HL-60 (cell line): ENCODE data around the gene HOXC5.

ENCODE experiments used
- GABPA ChIP-seq: IDR thresholded peaks from 2 replicates; pipeline ENCODE4 v1.6.1; 2012; ENCODE audit warnings: low read depth
- POLR2AphosphoS5 ChIP-seq: IDR thresholded peaks from 2 replicates; pipeline ENCODE4 v1.6.1; 2012; ENCODE audit warnings: low read depth
- SPI1 ChIP-seq: IDR thresholded peaks from 2 replicates; pipeline ENCODE4 v1.6.1; 2012; ENCODE audit warnings: low read depth, mild to moderate bottlenecking, borderline replicate concordance
- TF ChIP-seq, protein P1 (sequence below): IDR thresholded peaks from one replicate; pipeline ENCODE4 v1.5.1; 2011; ENCODE audit warnings: low read length, control low read depth, inconsistent platforms; ENCODE audit not compliant: insufficient read depth
- TF ChIP-seq, protein P2 (sequence below): IDR thresholded peaks from 2 replicates; pipeline ENCODE4 v1.6.1; 2012; ENCODE audit warnings: low read depth; ENCODE audit not compliant: insufficient replicate concordance

- TF ChIP-seq POLR2AphosphoS5 (no peak), GABPA (no peak), SPI1 (no peak)
- TF ChIP-seq, protein P1, sequence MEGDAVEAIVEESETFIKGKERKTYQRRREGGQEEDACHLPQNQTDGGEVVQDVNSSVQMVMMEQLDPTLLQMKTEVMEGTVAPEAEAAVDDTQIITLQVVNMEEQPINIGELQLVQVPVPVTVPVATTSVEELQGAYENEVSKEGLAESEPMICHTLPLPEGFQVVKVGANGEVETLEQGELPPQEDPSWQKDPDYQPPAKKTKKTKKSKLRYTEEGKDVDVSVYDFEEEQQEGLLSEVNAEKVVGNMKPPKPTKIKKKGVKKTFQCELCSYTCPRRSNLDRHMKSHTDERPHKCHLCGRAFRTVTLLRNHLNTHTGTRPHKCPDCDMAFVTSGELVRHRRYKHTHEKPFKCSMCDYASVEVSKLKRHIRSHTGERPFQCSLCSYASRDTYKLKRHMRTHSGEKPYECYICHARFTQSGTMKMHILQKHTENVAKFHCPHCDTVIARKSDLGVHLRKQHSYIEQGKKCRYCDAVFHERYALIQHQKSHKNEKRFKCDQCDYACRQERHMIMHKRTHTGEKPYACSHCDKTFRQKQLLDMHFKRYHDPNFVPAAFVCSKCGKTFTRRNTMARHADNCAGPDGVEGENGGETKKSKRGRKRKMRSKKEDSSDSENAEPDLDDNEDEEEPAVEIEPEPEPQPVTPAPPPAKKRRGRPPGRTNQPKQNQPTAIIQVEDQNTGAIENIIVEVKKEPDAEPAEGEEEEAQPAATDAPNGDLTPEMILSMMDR = no peak
- TF ChIP-seq, protein P2, sequence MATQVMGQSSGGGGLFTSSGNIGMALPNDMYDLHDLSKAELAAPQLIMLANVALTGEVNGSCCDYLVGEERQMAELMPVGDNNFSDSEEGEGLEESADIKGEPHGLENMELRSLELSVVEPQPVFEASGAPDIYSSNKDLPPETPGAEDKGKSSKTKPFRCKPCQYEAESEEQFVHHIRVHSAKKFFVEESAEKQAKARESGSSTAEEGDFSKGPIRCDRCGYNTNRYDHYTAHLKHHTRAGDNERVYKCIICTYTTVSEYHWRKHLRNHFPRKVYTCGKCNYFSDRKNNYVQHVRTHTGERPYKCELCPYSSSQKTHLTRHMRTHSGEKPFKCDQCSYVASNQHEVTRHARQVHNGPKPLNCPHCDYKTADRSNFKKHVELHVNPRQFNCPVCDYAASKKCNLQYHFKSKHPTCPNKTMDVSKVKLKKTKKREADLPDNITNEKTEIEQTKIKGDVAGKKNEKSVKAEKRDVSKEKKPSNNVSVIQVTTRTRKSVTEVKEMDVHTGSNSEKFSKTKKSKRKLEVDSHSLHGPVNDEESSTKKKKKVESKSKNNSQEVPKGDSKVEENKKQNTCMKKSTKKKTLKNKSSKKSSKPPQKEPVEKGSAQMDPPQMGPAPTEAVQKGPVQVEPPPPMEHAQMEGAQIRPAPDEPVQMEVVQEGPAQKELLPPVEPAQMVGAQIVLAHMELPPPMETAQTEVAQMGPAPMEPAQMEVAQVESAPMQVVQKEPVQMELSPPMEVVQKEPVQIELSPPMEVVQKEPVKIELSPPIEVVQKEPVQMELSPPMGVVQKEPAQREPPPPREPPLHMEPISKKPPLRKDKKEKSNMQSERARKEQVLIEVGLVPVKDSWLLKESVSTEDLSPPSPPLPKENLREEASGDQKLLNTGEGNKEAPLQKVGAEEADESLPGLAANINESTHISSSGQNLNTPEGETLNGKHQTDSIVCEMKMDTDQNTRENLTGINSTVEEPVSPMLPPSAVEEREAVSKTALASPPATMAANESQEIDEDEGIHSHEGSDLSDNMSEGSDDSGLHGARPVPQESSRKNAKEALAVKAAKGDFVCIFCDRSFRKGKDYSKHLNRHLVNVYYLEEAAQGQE = no peak
Observed at GRCh38 chr12:53994264-53995001, 38.4 kb upstream of the HOXC5 start.
